Gastroesophageal sphincter (tissue), 4 donors: ENCODE data around the gene FUBP1. TPM values are rescaled to one million over a fixed set of nuclear protein-coding genes. Genes with fewer than 3 reads are reported as not detected.
"Not testable (repeated sequence)": the region's sequence is repeated elsewhere in the genome, so short reads cannot be mapped to it uniquely, and the experiment has no call there.

Source experiments
- ATAC-seq: fragments of 150-250 bp; one replicate; pipeline ENCODE4 v1.9.1; 2016; ENCODE audit warnings: mild to moderate bottlenecking, moderate library complexity
- H3K27ac ChIP-seq, 4 donors: fragments of 200-600 bp; sonication (generic) in 3 of 4; 1 replicate in 3 of 4; 2 replicates in 1 of 4; pipeline ENCODE4 v1.5.1; 2016 to 2019
- H3K27me3 ChIP-seq: fragments of 200-600 bp; sonication (generic); one replicate; pipeline ENCODE4 v1.5.1; 2019
- H3K36me3 ChIP-seq, 2 donors: fragments of 200-600 bp; sonication (generic); one replicate each; pipeline ENCODE4 v1.5.1; 2019; ENCODE audit warnings: control low read depth in 1 of 2
- H3K4me1 ChIP-seq, 3 donors: fragments of 200-600 bp; sonication (generic); 1 replicate in 2 of 3; 2 replicates in 1 of 3; pipeline ENCODE4 v1.5.1; 2016 to 2019; ENCODE audit warnings: control low read depth in 2 of 3
- H3K4me3 ChIP-seq, 2 donors: fragments of 200-600 bp; sonication (generic); one replicate each; pipeline ENCODE4 v1.5.1; 2019; ENCODE audit warnings: mild to moderate bottlenecking in 1 of 2, moderate library complexity in 1 of 2
- H3K9me3 ChIP-seq, 3 donors: fragments of 200-600 bp; sonication (generic); one replicate each; pipeline ENCODE4 v1.5.1; 2017 to 2019; ENCODE audit warnings: control low read depth in 2 of 3
- CTCF ChIP-seq, 4 experiments: fragments of 200-600 bp in 2 of 4; fragments of 450-650 bp in 2 of 4; sonication (generic) in 1 of 4; IDR thresholded peaks; one replicate each; pipeline ENCODE4 v1.5.1; 2017 to 2019; ENCODE audit warnings: antibody characterized with exemption in 4 of 4, mild to moderate bottlenecking in 2 of 4, moderate library complexity in 2 of 4
- EP300 ChIP-seq: sonication (generic); formaldehyde crosslinking; IDR thresholded peaks from one replicate; pipeline ENCODE4 v1.6.1; 2017; ENCODE audit warnings: antibody characterized with exemption, mild to moderate bottlenecking
- POLR2A ChIP-seq, 2 donors: fragments of 450-650 bp; IDR thresholded peaks; one replicate each; pipeline ENCODE4 v1.6.1; 2017; ENCODE audit warnings: antibody characterized with exemption in 2 of 2, mild to moderate bottlenecking in 2 of 2, moderate library complexity in 1 of 2
- POLR2AphosphoS5 ChIP-seq: sonication (generic); formaldehyde crosslinking; IDR thresholded peaks from one replicate; pipeline ENCODE4 v1.6.1; 2017; ENCODE audit warnings: antibody characterized with exemption
- WGBS, 2 donors: methylation state at CpG; one replicate each; pipeline ENCODE4 v1.1.5; 2018; ENCODE audit warnings: low coverage in 1 of 2; 5-methylcytosine and 5-hydroxymethylcytosine counted together
- total RNA-seq, 4 donors: library from RNA; depleted of rRNA; stranded (reverse); fragments of >200 nt; gene quantifications; one replicate each; pipeline ENCODE4 v1.1.0, GENCODE V29; 2016

Gene FUBP1
- total RNA-seq, 4 donors from 2014 or later, result 46.9 to 135 (median 68.5) TPM

GRCh38 chr1:78005448-78005722 is 26.5 kb upstream of the FUBP1 start:
- peak overlapping the region; percentile 62 to 100 for H3K4me3 ChIP-seq
- H3K4me1 ChIP-seq, result peaks cover 0 to 48% (median 2%) of the 10 kb centered on the region in 3 donors
- TF ChIP-seq POLR2A (IDR thresholded peaks at IDR 0.05), result no peak
- TF ChIP-seq CTCF (IDR thresholded peaks at IDR 0.05), result no peak
- TF ChIP-seq POLR2AphosphoS5, result no peak
- no peak for TF ChIP-seq EP300
- peak overlapping the region; percentile 87 to 100 (median 91) for H3K27ac ChIP-seq
- 0% methylated on average over 1 of the region's 1 CpG for WGBS, 2 donors
- H3K9me3 ChIP-seq, result no peaks in the 10 kb centered on the region
- no peaks in the 10 kb centered on the region for H3K27me3 ChIP-seq
- ATAC-seq, result no peak
- no peaks in the 10 kb centered on the region for H3K36me3 ChIP-seq

- H3K27ac ChIP-seq, result peak within 1 kb of the TSS; percentile 87 to 100 (median 91)
- peak within 1 kb of the TSS; percentile 62 to 100 for H3K4me3 ChIP-seq
- peak; percentile 100 for ATAC-seq
- no peaks in the 10 kb centered on the region for H3K27me3 ChIP-seq
- 1% methylated on average over 11 to 12 of the region's 12 CpGs for WGBS, 2 donors
- H3K4me1 ChIP-seq, result peaks cover 0 to 43% (median 2%) of the 10 kb centered on the region in 3 donors
- TF ChIP-seq POLR2AphosphoS5, result peak; percentile 98
- peak; percentile 96 for TF ChIP-seq POLR2A (IDR thresholded peaks at IDR 0.05)
- no peak for TF ChIP-seq EP300
- no peaks in the 10 kb centered on the region for H3K36me3 ChIP-seq
- no peaks in the 10 kb centered on the region for H3K9me3 ChIP-seq
Observed at GRCh38 chr1:78004719-78005447, 26.0 kb upstream of the FUBP1 start, which contains the start of gene DNAJB4. Gene DNAJB4 (plus strand): TSS chr1:78004939. CDS start chr1:78005111, 172 bp downstream.

GRCh38 chr1:78003882-78004718 is 25.2 kb upstream of the FUBP1 start:
- peak; percentile 60 for ATAC-seq
- H3K27me3 ChIP-seq, result no peaks in the 10 kb centered on the region
- 4 to 5% methylated on average over 8 of the region's 8 CpGs for WGBS, 2 donors

GRCh38 chr1:78003070-78003746 is 24.3 kb upstream of the FUBP1 start:
- Histone ChIP-seq H3K9me3 (no peaks in the 10 kb centered on the region), H3K4me1 (peaks cover 0 to 28% (median 2%) of the 10 kb centered on the region in 3 donors), H3K36me3 (no peaks in the 10 kb centered on the region), H3K4me3 (peak overlapping the region; percentile 62 to 100), H3K27me3 (no peaks in the 10 kb centered on the region), H3K27ac (peak overlapping the region; percentile 87 to 100 (median 91))
- 43 to 44% methylated on average over 3 of the region's 3 CpGs for WGBS, 2 donors
- TF ChIP-seq CTCF (IDR thresholded peaks at IDR 0.05), result no peak
- ATAC-seq, result no peak

More at GRCh38 chr1:78003882-78004718, 25.2 kb upstream of the FUBP1 start:
- TF ChIP-seq EP300 (no peak), POLR2AphosphoS5 (no peak), POLR2A (IDR thresholded peaks at IDR 0.05) (peak in 1 of 2 donors; percentile 1), CTCF (IDR thresholded peaks at IDR 0.05) (no peak)
- peaks cover 0 to 36% (median 2%) of the 10 kb centered on the region in 3 donors for H3K4me1 ChIP-seq
- no peaks in the 10 kb centered on the region for H3K9me3 ChIP-seq
- no peaks in the 10 kb centered on the region for H3K36me3 ChIP-seq
- peak overlapping the region; percentile 87 to 100 (median 91) for H3K27ac ChIP-seq
- peak overlapping the region; percentile 62 to 100 for H3K4me3 ChIP-seq

GRCh38 chr1:78000536-78000935 is 21.7 kb upstream of the FUBP1 start:
- not testable (repeated sequence) for H3K36me3 ChIP-seq, H3K9me3 ChIP-seq, ATAC-seq, H3K27me3 ChIP-seq, H3K4me3 ChIP-seq
- Histone ChIP-seq H3K27ac (peak overlapping the region in 1 of 4 donors; percentile 4), H3K4me1 (peaks cover 0 to 16% (median 0%) of the 10 kb centered on the region in 3 donors)
- 85 to 89% methylated on average over 1 to 7 of the region's 11 CpGs for WGBS, 2 donors
